Measurements from ENCODE around the gene MED25.

DNA sequence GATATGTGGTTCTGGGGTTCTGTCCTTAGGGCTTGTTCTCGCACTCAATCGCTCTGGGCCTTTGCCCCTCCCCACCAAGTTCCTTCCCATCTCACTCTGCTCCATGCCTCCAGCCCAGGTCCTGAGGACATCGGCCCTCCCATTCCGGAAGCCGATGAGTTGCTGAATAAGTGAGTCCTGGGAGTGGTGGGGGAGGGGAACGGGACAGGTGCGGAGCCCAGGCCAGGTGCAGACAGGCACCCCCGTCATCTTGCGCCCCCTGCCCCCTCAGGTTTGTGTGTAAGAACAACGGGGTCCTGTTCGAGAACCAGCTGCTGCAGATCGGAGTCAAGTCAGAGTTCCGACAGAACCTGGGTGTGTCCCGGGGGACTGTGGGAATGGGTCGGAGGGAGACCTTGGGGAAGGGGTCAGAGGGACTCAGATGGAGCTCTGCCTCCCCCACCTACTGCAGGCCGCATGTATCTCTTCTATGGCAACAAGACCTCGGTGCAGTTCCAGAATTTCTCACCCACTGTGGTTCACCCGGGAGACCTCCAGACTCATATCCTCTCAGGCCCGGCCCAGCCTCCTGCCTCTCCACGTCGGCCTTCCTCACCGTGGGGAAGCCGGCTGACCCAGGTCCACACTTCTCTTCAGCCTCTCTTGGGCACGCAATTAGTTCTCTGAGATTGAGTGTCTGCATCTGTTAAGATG is 15.1 kb upstream of the MED25 start:
- no peak for TF ChIP-seq SP1 (IDR thresholded peaks at IDR 0.05)
- no peak for TF ChIP-seq FOXM1 (IDR thresholded peaks at IDR 0.05; ENCODE audit: borderline replicate concordance)
- TF ChIP-seq CTBP1 (IDR thresholded peaks at IDR 0.05; ENCODE audit: borderline replicate concordance), result no peak
- TF ChIP-seq ARNT (IDR thresholded peaks at IDR 0.05), result no peak
- TF ChIP-seq ELF4 (IDR thresholded peaks at IDR 0.05), result no peak
- no peak for TF ChIP-seq FOXA1 (IDR thresholded peaks at IDR 0.05)
- TF ChIP-seq FOXK2 (IDR thresholded peaks at IDR 0.05), result no peak
- no peak for TF ChIP-seq PKNOX1 (IDR thresholded peaks at IDR 0.05)
